HG03039 (cell line): ENCODE measurements around the gene NFIC.
"Not testable (repeated sequence)": the region's sequence is repeated elsewhere in the genome, so short reads cannot be mapped to it uniquely, and the experiment has no call there.

ENCODE experiments used
- ATAC-seq: cut with Tn5 transposase; IDR thresholded peaks from one replicate; pipeline ENCODE4 v1.9.1; 2021; ENCODE audit warnings: mild to moderate bottlenecking, moderate library complexity; ENCODE audit not compliant: unreplicated experiment

The NFIC gene

GRCh38 chr19:3365836-3366752 lies at the start of gene NFIC:
Gene NFIC (plus strand): TSS chr19:3366583. CDS start chr19:3366637, 54 bp downstream.
- no peak for ATAC-seq

- ATAC-seq, result no peak
Measured at GRCh38 chr19:3316659-3317207, 49.6 kb upstream of the NFIC start.

GRCh38 chr19:3319643-3320353 lies 46.6 kb upstream of the NFIC start:
- no peak for ATAC-seq

GRCh38 chr19:3320354-3320670 lies 46.1 kb upstream of the NFIC start:
- no peak for ATAC-seq

- no peak for ATAC-seq
Measured at GRCh38 chr19:3320853-3321252, 45.5 kb upstream of the NFIC start.

GRCh38 chr19:3321696-3322095 lies 44.7 kb upstream of the NFIC start:
- ATAC-seq, result no peak

- ATAC-seq, result no peak
Measured at GRCh38 chr19:3322199-3322978, 44.0 kb upstream of the NFIC start.

- no peak for ATAC-seq
Measured at GRCh38 chr19:3323026-3323425, 43.4 kb upstream of the NFIC start.

- no peak for ATAC-seq
Measured at GRCh38 chr19:3323658-3324057, 42.7 kb upstream of the NFIC start.

GRCh38 chr19:3324405-3324856 lies 42.0 kb upstream of the NFIC start:
- no peak for ATAC-seq

- no peak for ATAC-seq
Measured at GRCh38 chr19:3325451-3325850, 40.9 kb upstream of the NFIC start.

GRCh38 chr19:3328743-3329142 lies 37.6 kb upstream of the NFIC start:
- no peak for ATAC-seq

- no peak for ATAC-seq
Measured at GRCh38 chr19:3330047-3330446, 36.3 kb upstream of the NFIC start.

GRCh38 chr19:3332232-3332631 lies 34.2 kb upstream of the NFIC start:
- not testable (repeated sequence) for ATAC-seq

- ATAC-seq, result no peak
Measured at GRCh38 chr19:3333020-3333583, 33.3 kb upstream of the NFIC start.

- ATAC-seq, result no peak
Measured at GRCh38 chr19:3333662-3334061, 32.7 kb upstream of the NFIC start.

- not testable (repeated sequence) for ATAC-seq
Measured at GRCh38 chr19:3334749-3335430, 31.5 kb upstream of the NFIC start.

- ATAC-seq, result no peak
Measured at GRCh38 chr19:3335431-3336350, 30.7 kb upstream of the NFIC start.

- no peak for ATAC-seq
Measured at GRCh38 chr19:3336351-3336679, 30.1 kb upstream of the NFIC start.
